DND-41 (cell line): ENCODE data around the gene CCDC6.

Experiments
- ATAC-seq: fragments of 200-7000 bp; cut with Tn5 transposase; 3 replicates; pipeline ENCODE4 v1.9.1; 2021; ENCODE audit warnings: low read depth; ENCODE audit not compliant: insufficient read depth
- DNase-seq: peaks from one replicate; pipeline ENCODE4 v3.0.0-alpha.2; 2020
- H2AFZ ChIP-seq: 2 replicates; pipeline ENCODE4 v1.6.0; 2012; ENCODE audit warnings: low read depth, low read length
- H3K27ac ChIP-seq: 2 replicates; pipeline ENCODE4 v1.5.1; 2012; ENCODE audit warnings: low read length, inconsistent platforms
- H3K27me3 ChIP-seq: fragments of 200-600 bp; sonication (generic); 2 replicates; pipeline ENCODE4 v1.6.0; 2012; ENCODE audit warnings: low read length, mild to moderate bottlenecking, inconsistent platforms; ENCODE audit not compliant: insufficient read depth, poor library complexity
- H3K36me3 ChIP-seq: 2 replicates; pipeline ENCODE4 v1.5.1; 2012; ENCODE audit warnings: low read length, inconsistent platforms; ENCODE audit not compliant: insufficient read depth
- H3K4me1 ChIP-seq: 2 replicates; pipeline ENCODE4 v1.5.1; 2012; ENCODE audit warnings: mild to moderate bottlenecking, low read length; ENCODE audit not compliant: insufficient read depth
- H3K4me2 ChIP-seq: 2 replicates; pipeline ENCODE4 v1.6.0; 2012; ENCODE audit warnings: mild to moderate bottlenecking, moderate library complexity, low read length, inconsistent platforms; ENCODE audit not compliant: insufficient read depth
- H3K4me3 ChIP-seq, 2 experiments: fragments of 200-600 bp in 1 of 2; shearing (Covaris generic) in 1 of 2; 2 replicates each; pipeline ENCODE4 v1.5.1; 2012 to 2016; ENCODE audit warnings: inconsistent platforms in 2 of 2, low read length in 2 of 2, mild to moderate bottlenecking in 2 of 2, low read depth in 1 of 2, moderate library complexity in 1 of 2
- H3K79me2 ChIP-seq: 2 replicates; pipeline ENCODE4 v1.6.0; 2012; ENCODE audit warnings: low read length, inconsistent platforms; ENCODE audit not compliant: insufficient read depth
- H3K9ac ChIP-seq: 2 replicates; pipeline ENCODE4 v1.6.0; 2012; ENCODE audit warnings: low read depth, mild to moderate bottlenecking, inconsistent platforms, low read length, moderate library complexity
- H3K9me3 ChIP-seq: 2 replicates; pipeline ENCODE4 v1.5.1; 2012; ENCODE audit warnings: low read length, moderate library complexity, mild to moderate bottlenecking, inconsistent platforms; ENCODE audit not compliant: insufficient read depth, severe bottlenecking
- H4K20me1 ChIP-seq: 2 replicates; pipeline ENCODE4 v1.6.0; 2012; ENCODE audit warnings: low read length; ENCODE audit not compliant: insufficient read depth
- EZH2 ChIP-seq: IDR thresholded peaks from 3 replicates; pipeline ENCODE4 v1.6.1; 2012; ENCODE audit warnings: borderline replicate concordance, low read depth, mild to moderate bottlenecking, moderate library complexity, low read length, inconsistent platforms; ENCODE audit not compliant: severe bottlenecking
- TF ChIP-seq, protein P1 (sequence below): IDR thresholded peaks from 2 replicates; pipeline ENCODE4 v1.5.1; 2012; ENCODE audit warnings: borderline replicate concordance, low read length, moderate library complexity, mild to moderate bottlenecking; ENCODE audit not compliant: poor library complexity, severe bottlenecking; ENCODE audit errors: extremely low read depth

Gene CCDC6

DNA sequence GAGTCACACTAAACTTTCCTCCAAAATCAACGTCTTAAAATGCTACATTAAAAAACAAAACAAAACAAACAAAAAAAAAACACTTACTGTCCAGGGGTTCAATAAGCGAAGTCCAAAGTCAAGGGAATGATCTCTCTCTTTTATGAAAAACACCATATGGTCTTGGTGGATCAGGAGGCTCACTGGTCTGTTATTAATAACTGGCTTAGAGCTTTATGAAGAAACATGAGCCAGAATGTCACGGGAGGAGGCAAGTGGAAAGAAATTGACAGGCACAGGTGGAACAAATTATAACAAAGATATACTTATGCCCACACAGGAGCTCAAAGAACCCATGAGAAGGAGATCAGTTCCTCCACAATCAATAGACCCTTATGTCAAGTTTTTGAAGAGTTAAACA, 153.1 kb downstream of the CCDC6 start, which contains the start of gene MRLN:
Gene MRLN (minus strand): TSS at position 189 of the 400 bp plus-strand sequence.
- Histone ChIP-seq H3K36me3 (no peaks in the 10 kb centered on the region), H2AFZ (no peak within 1 kb of the TSS), H4K20me1 (no peaks in the 10 kb centered on the region), H3K4me3 (no peak within 1 kb of the TSS), H3K79me2 (no peaks in the 10 kb centered on the region), H3K27me3 (no peaks in the 10 kb centered on the region), H3K4me1 (no peaks in the 10 kb centered on the region), H3K4me2 (no peak within 1 kb of the TSS), H3K9ac (no peak within 1 kb of the TSS), H3K27ac (no peak within 1 kb of the TSS), H3K9me3 (no peaks in the 10 kb centered on the region)
- TF ChIP-seq, protein P1, sequence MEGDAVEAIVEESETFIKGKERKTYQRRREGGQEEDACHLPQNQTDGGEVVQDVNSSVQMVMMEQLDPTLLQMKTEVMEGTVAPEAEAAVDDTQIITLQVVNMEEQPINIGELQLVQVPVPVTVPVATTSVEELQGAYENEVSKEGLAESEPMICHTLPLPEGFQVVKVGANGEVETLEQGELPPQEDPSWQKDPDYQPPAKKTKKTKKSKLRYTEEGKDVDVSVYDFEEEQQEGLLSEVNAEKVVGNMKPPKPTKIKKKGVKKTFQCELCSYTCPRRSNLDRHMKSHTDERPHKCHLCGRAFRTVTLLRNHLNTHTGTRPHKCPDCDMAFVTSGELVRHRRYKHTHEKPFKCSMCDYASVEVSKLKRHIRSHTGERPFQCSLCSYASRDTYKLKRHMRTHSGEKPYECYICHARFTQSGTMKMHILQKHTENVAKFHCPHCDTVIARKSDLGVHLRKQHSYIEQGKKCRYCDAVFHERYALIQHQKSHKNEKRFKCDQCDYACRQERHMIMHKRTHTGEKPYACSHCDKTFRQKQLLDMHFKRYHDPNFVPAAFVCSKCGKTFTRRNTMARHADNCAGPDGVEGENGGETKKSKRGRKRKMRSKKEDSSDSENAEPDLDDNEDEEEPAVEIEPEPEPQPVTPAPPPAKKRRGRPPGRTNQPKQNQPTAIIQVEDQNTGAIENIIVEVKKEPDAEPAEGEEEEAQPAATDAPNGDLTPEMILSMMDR, result no peak
- no peak for TF ChIP-seq EZH2
- ATAC-seq (no peak), DNase-seq (no peak)

DNA sequence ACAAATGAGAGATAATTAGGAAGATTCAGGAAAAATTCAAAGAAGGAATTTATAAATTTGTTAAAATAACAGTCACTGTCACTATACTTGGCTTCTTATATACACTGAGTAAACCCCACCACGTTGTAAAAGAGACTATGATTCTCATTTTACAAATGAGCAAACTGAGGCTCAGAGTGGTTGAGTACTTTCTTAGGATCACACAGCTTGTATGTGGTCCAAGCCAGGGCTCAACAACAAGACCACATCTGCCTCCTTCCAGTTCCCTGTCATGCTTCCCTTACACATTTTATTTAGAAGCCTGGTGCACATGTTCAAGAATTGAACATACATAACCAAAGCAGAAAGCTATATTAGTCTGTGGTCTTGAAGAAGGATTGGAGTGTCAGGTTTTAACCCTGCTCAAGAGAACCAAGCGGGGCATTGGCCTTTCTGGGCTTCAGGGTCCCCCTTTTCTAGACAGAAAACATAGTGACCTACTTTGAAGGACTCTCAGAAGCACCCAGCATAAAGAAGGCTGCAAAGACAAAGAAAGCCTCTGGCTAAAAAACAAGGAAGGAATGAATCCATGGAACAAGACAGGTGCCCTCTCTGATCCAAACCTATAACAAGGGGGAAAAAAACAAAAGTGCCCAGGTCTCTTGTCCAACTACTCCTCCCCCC, 153.9 kb downstream of the CCDC6 start:
- TF ChIP-seq EZH2, result no peak
- TF ChIP-seq, protein P1, result no peak
- no peak overlapping the region for H2AFZ ChIP-seq
- H3K79me2 ChIP-seq, result no peaks in the 10 kb centered on the region
- no peak overlapping the region for H3K4me2 ChIP-seq
- H3K27me3 ChIP-seq, result no peaks in the 10 kb centered on the region
- no peaks in the 10 kb centered on the region for H3K9me3 ChIP-seq
- DNase-seq (no peak), ATAC-seq (no peak)
- no peaks in the 10 kb centered on the region for H3K36me3 ChIP-seq
- H3K27ac ChIP-seq, result no peak overlapping the region
- H3K4me1 ChIP-seq, result no peaks in the 10 kb centered on the region
- no peaks in the 10 kb centered on the region for H4K20me1 ChIP-seq
- H3K4me3 ChIP-seq, result no peak overlapping the region
- H3K9ac ChIP-seq, result no peak overlapping the region

DNA sequence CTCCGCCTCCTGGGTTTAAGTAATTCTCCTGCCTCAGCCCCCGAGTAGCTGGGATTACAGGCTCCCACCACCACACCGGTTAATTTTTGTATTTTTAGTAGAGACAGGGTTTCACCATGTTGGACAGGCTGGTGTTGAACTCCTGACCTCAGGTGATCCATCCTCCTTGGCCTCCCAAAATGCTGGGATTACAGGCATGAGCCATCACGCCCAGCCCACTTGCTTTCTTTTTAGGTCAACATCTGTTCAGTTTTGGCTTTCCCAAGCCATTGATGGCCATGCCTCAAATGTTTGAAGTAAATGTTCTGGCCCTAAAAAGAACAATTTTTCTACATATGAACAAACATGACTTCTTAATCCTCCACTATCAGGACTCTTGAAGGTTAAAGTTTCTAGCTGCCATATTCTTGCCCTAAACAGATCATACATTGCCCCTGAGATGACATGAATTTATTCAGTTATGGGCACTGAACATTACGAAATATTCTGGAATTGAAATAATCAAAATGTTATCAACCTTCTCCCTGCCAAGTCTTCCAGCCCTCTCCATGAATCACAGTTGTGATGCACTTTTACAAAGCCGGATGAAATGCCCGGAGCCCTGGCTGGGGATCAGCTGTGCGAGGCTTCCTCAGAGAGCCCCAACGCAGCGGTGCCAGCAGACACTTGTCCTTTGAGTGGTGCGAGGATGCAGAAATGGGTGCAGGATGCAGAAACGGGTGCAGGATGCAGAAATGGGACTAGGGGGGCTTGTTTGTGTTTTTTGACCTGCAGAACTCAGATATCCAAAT, 156.0 kb downstream of the CCDC6 start:
- H3K79me2 ChIP-seq, result no peaks in the 10 kb centered on the region
- H3K27me3 ChIP-seq, result no peaks in the 10 kb centered on the region

More for the DNA sequence above, 156.0 kb downstream of the CCDC6 start:
- H4K20me1 ChIP-seq, result no peaks in the 10 kb centered on the region
- no peaks in the 10 kb centered on the region for H3K36me3 ChIP-seq
- H3K9ac ChIP-seq, result no peak overlapping the region
- TF ChIP-seq, protein P1, result no peak
- no peak for TF ChIP-seq EZH2
- H3K27ac ChIP-seq, result no peak overlapping the region
- H2AFZ ChIP-seq, result no peak overlapping the region
- H3K4me3 ChIP-seq, result no peak overlapping the region
- H3K4me2 ChIP-seq, result no peak overlapping the region
- DNase-seq (no peak), ATAC-seq (no peak)
- no peaks in the 10 kb centered on the region for H3K9me3 ChIP-seq
- no peaks in the 10 kb centered on the region for H3K4me1 ChIP-seq
